ENCODE results near the gene PAK1.

DNA sequence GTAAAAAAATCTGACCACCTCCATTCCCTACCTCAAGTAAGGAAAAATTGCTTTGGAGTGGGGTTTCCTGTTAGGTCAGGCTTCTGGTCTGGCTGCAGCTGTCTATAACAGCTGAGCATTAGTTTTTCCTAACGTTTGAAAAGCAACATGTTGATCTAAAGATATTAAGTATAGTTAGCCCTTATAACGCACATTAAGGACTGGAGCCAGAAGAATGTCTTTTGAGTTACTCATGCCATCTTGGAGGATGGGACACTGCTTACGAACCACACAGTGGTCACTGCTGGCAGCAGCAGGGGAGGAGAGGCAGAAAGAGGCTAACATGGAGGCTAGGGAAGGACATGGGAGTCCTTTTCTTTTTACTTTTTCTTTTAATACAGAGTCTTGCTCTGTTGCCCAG, 128.3 kb downstream of the PAK1 start:
- no peak for TF ChIP-seq CTCF (IDR thresholded peaks at IDR 0.05)
- no peak for TF ChIP-seq POLR2A (IDR thresholded peaks at IDR 0.05)
